Activated T-cell treated with anti-CD3 and anti-CD28 coated beads for 48 hours (primary cell): ENCODE measurements around the gene CALM1.

Experiments used
- DNase-seq: peaks from one replicate; pipeline ENCODE4 v3.0.0-alpha.2; 2020; ENCODE audit warnings: low read depth

Gene CALM1

DNA sequence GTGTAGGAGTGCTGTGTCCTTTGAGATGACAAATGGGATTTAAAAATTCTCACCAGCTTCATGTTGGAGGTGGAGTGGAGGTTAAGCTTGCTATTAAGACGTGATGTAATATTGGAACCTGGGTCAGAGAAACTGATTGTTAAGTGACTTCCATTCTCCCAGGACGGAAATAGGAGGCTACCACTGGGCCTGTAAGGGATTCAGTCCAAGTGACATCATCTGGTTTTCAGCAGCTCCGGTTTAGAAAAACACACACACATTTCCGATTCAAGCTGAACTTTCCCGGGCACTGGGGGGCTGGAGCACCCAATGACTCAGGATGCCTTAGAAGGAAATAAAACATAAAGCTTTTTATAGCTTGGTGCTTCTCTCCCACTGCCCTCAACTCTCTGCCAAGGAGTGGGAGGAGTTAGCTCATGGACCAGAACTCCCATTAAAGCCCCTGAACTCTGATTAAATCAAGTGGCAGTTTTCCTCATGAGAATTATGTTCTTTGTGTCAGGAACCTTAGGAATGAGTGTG is 12.4 kb downstream of the CALM1 start:
- DNase-seq: no peak

DNA sequence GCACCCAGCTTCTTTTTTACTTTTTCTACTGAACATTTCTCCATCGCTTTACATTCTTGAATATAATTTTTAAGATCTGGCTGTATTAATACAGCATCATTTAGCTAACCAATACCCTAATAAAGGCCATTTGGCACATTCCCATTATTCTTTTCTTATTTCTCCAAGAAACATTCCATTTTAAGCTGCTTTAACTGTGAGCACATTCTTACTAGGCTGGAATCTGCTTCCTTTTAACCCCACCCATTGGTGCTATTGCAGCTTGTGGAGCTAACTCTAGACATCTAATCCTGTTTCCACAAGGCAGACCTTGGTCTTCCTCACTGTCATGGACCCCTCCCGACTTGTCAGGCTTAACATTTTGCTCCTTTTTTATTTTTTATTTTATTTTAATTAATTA is 15.2 kb downstream of the CALM1 start:
- no peak for DNase-seq

DNA sequence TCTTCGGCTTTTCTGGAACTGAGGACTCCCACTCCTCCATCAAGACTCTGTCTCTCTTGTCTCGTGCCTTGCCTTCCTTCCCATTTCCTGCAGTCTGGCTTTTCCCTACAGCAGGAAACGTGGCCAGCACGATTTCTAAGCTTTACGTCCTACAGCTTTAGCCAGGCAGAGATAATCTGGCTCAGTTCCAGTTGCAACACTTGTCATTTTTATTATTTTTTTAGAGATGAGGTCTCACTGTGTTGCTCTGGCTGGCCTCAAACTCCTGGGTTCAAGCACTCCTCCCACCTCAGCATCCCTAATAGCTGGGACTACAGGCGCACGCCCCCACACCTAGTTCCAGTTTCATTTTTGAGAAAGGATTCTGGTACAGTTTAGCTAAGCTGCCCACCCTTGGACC is 19.9 kb downstream of the CALM1 start:
- DNase-seq: no peak

DNA sequence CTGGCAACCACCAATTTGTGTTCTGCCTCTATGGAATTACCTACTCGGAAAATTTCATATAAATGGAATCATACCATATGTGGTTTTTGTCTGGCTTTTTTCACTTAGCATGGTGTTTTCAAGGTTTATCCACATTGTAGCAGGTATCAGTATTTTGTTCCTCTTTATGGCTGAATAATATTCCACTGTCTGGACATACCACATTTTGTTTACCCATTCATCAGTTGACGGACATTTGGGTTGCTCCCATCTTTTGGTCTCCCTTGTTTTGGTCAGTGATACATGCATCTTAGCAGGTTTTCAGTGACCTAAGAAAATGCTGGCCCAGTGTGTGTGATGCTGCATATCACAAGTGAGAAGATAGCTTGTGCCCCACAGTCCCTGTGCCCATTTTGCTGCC is 21.2 kb downstream of the CALM1 start:
- DNase-seq: no peak

DNA sequence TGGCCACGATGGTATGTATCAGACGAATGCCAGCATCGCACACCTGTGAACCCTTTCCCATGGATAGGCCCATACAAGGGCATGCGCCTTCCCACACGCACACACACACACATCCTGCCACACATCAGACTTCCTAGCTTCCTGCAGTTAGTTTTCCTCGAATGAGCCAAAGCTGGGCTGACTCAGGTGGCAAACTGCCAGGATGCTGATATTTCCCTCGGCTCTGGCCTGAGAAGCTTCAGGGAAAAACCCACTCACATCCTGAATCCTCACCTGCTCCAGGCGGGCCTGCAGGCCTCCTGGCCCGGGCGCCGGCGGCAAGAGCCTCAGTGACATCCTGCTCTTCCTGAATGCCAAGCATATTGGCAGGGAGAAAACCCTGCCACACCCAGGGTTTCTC is 22.4 kb downstream of the CALM1 start:
- DNase-seq: no peak

DNA sequence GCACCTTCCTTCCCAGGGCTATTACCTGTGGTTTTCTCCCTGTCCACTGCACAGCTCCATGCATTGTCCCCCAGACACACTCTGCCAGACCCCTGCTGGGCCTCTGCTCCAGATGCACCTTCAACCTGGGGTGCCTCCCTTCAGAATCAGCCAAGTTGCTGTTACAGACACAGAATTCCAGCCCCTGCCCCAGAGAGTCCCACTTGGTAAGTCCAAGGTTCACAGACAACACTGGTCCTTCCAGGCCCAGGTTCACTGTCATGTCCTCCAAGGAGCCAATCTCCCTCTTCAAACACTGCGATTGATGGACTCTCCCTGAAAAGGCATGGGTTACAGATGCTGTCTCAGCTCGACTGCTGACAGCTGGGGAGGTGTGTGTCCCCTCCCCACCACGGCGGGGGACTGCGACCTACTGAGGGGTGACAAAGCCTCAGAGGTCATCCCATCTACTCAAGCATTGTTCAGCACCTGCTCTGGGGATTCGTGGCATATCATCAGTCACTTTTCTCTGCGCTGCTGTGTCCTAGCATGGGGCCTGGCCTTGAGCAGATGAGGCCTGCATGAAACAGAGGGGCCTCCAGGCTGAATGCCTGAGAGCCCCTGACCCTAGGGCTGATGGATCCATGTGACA is 24.3 kb downstream of the CALM1 start:
- no peak for DNase-seq

DNA sequence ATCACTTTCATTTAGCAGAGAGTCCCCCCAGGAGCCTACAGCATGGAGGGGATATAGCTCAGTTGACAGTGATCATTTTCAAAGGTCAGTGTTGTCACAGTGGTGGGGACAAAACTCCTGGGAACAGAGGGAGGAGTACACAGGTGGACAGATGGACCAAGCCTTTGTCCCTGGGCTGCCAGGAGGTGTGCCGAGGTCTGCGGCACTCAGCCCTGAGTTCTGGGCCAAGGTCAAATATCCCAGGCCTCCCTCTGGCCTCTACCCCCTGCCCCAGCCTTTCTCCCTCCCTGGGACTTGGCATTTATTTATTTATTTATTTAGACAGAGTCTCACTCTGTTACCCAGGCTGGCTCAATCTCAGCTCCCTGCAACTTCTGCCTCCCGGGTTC is 24.8 kb downstream of the CALM1 start:
- no peak for DNase-seq

DNA sequence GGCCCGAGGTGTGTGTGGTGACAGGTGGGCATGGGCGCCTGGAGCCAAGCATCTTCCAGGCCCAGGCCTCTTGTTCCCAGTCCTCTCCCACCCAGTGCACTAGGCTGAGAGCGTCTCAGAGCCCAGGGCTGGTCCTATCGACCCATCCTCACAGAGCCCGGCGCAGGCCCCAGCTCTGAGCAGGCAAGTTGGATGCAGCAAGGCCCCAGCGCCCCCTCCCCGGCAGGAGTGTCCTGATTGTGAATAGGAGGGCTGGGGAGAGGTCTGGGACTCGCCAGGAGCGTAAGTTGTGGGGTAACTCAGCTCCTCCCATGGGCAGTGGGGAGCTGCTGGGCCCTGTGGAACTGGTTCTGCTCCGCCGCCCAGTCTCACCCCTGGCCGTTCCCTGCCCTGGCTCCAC is 26.3 kb downstream of the CALM1 start:
- no peak for DNase-seq

DNA sequence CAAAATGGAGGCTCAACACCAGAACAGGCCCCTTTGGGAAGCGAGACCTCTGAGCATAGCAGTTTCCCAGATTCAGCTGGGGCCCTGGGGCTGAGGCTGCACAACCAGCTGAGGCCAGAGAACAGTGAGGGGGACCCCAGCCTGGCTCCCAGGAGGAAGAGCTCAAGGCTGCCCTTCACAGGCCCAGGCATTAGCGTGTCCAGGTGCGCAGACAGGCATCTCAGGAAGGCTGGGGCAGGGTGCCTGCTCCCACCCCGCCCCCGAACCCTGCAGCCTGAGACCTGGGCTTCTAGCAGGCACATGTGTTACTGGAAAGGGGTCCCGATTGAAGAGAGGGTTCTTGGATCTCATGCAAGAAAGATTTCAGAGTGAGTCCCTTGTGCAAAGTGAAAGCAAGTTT is 27.2 kb downstream of the CALM1 start:
- DNase-seq: no peak

DNA sequence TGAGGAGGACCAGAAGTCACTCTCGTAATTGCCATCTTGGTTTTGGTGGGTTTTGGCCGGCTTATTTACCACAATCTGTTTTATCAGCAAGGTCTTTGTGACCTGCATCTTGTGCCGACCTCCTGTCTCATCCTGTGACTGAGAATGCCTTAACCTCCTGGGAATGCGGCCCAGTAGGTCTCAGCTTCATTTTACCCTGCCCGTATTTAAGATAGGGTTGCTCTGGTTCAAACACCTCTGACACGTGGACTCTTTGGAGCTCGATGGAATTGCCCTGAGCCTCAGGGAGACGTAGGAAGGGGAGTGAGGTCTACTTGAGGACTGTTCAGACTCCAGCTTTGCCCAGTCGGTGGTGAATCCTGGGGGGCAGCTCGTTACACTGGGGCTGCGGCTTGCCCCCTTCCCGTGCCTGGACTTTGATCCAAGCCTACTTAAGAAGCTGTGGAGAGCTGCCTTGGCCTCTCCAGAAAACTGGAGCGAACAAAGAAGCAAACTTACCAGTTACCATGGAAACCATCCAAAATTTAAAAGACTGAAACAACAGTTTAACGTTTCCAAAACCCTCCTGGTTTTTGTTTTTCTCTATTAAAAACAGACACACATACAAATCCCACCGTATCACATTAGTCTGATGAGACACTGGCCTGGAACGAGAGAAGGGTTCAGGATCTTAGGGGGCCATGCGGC is 28.0 kb downstream of the CALM1 start:
- DNase-seq: no peak

DNA sequence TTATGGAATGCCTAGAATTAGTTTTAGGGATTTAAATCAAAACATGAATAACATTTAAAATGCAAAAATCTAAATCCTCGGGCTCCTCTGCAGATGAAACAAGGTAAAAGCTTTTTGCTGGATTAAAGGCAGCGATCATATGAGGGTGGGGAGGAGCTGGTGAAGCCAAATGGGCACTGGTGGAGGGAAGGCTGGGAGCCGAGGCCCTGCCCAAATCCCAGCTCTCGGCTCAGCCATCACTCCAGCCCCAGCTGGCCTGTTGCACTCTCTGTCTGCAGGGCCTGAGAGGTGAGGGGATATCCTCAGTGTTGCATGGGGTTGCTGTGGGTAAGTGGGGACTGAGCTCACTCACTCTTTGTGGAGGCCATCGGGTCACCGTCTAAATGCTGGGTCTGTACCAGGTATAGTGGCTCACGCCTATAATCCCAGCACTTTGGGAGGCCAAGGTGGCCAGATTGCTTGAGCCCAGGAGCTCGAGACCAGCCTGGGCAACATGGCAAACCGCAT is 28.6 kb downstream of the CALM1 start:
- no peak for DNase-seq

DNA sequence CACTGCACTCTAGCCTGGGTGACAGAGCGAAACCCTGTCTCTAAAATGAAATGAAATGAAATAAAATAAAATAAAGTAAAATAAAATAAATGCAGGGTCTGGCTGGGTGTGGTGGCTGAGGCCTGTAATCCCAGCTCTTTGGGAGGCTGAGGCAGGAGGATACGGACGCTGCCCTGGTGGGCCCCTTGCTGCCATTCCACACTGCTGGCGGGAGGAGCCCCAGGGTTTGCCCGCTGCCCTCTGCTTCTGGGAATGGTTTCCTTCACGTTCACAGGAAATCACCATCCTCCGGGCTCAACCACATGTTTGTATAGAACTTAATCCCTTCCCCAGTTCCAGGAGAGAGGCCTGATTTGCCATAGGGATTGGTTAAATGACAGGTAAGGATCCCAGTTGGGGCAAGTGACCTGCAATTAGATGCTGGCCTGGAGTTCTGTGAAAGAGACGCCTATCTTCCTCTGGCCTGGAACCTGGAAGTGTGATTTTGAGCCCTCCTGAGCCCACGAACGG is 29.3 kb downstream of the CALM1 start:
- DNase-seq: no peak

DNA sequence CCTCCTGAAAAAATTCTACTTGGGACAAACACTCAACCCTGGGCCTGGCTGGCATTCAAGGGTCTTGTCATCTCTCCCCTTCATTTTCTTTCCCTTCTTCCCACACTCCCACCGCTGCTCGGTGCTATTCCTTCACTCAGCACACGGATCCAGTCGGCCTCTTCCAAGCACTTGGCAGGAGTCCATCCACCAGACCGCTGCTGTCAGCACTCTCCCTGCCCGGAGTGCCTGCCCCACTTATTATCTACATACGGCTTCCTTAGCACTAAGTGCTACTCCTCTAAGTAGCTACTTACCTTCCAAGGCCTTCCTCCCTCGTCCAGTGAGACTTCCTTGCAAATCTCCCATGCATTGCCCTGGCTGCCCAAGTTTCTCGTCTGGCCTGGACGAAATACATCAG is 29.8 kb downstream of the CALM1 start:
- DNase-seq: no peak

DNA sequence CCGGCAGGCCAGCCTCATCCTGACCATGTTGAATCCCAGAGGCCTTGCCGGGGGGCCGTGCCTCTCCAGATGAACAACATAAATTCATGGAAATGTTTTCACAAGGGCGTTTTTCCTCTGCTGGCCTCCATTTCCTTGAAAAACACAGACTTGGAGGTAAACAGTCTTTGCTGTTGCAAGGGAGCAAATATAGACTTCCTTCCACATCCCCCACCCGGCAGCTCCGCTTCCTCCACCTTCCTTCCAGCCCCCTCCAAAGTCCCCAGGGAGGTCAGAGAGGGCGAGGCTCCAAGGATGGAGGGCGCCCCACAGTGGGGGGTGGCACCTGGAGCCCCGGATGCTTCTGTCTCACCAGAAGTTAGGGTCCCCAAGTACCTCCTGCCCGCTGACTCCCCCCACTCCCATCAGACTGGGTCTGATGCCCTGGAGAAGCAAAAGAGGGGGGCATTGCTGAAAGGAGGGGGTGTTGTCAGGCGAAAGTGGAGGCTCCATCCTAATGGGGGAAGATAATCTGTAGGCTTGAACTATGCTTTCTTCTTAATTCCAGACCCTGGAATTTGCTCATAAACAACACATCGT is 31.1 kb downstream of the CALM1 start:
- DNase-seq: no peak

DNA sequence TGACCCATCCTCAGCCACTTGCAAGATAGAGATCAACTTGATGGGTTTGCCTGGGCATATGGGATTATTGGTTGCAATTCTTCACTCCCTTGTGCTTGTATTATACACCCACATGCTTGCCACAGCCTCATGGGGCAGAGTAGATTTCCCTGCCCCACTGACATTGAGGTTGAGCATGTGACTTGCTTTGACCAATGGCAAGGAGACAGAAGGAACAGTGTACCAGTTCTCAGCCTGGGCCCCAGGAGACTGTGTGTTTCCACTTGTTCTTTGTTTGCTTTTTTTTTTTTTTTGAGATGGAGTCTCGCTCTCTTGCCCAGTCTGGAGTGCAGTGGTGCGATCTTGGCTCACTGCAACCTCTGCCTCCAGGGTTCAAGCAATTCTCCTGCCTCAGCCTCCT is 31.8 kb downstream of the CALM1 start:
- no peak for DNase-seq

DNA sequence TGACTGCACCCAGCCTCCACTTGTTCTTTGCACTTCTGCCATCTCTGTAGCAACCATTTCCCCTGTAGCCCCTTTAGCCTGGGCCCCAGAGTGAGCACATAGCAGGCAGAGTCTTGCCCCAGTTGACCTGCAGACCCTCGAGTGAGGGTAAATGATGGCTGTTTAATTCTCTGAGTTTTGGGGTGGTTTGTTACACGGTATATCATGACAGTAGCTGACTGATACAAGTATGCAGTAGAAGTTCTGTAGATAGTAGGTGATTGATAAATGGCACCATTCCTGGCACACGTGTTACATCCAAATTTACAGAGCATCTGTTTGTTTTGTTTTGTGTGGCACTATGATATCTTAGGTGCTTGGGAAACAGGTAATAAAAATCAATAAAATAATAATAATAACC is 32.4 kb downstream of the CALM1 start:
- DNase-seq: no peak

DNA sequence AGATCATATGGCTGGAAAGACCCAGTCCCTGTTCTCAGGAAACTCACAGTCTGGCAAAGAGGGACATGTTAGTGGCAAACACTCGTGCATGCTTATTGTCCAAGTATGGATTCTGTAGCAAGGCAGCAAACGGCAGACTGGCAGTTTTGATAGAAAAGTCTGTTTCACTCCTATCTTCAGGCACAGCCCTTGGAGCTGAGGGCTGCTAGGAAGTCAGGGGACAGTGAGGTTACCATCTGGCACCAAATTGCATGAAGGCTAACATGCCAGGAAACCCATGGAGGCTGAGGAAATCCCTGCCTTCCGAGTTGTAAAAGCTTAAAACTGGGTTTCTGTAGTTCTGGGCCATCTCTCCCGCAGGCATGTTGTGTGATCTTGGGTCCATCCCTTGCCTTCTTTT is 32.9 kb downstream of the CALM1 start:
- no peak for DNase-seq

DNA sequence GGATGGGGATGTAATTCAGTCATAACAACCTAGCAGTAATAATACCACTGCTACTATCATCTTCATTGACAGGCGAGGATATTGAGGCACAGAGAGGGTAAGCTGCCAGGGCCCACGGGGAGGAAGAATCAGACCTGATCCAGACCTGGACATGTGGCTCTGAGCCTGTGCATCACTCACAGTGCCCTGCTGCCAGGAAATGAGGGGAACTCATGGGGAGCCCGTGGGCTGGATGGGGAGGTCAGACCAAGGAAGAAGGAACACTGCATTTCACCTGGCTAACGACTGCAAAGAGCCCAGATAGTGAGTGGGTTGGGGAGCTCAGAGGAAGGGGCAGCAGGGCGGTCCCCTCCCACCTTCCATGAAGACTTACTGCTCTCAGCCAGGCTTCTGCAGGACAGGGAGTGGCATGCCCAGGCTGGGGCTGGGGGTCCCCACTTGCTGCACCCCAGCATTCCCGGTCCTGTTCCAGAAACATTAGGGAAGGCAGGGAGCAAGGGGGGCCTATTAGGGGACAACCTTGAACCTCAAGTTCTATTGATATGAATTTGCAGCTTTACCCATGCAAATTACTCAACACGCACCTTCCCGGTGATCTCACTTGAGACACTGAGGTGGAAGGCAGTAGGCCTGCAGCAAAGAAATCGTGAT is 37.7 kb downstream of the CALM1 start:
- DNase-seq: no peak

DNA sequence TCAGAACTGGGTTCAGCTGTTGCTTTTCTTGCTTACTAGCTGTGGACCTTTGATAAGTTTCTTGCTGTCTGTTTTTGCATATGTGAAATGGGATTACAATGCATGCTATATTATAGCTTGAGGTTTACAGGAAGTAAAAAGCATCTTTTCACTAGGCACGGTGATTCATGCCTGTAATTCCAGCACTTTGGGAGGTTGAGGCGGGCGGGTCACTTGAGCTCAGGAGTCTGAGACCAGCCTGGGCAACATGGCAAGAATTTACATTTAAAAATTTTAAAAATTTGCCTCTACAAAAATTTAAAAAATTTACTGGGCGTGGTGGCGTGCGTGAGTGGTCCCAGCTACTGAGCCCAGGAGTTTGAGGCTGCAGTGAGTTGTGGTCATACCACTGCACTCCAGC is 42.0 kb downstream of the CALM1 start:
- no peak for DNase-seq

DNA sequence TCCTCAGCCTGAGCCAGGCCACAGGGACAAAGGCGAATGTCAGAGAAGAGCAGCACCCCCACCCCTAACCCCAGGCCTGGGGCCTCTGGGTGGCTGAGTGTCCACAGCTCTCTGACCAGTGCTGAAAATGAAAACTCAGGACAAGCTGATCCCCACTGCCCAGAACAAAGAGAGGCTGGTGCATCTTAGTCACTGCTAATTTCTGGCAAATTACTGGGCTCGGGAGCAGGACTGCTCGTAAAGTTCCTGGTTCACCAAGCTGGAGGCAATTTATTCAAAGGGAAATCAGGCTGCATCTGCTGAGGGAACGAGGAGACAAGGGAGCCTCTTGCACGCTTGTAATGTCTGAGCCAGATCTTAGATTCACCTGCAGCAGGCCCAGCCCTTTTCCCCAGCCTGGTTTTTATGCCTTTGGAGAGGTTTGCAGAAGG is 43.2 kb downstream of the CALM1 start:
- DNase-seq: no peak

DNA sequence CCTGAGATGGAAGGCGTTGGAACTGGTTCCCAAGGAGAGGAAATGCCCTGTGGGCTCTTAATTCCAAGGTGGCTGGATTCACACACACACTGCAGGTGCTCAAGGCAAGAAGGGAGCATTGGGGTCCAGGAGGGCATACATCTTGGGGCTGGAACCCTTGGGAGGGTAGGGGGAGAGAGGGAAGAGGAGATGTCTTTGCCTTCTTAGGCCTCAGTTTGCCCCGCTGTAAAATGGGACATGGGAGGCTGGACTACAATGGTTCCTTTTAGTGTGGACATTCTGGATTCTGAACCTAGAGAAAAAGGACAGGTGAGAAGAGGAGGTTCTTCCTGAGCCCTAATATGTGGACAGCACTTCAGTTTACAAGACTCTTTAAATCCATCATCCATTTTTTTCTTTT is 43.8 kb downstream of the CALM1 start:
- no peak for DNase-seq

DNA sequence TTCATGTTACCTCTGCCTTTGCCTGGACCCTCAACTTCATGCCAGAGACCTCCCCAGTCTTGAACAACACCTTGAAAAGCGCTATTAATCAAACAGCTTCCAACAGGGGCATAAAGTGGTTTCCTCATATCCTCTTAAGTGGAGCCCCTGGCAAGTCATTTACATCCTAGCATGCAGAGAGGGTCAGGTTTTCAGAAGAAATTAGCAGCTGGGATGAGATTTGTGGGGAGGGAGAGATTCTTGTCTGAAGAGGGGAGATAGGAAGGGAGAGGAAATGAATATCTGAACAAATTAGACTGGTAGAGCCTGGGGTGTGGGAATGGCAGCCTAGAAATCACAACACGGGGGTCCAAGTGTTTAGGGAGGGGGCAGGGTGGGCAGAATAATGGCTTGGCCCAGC is 45.6 kb downstream of the CALM1 start:
- DNase-seq: no peak
